Lung (tissue), 12 donors: ENCODE results near the gene HJV. TPM values are rescaled to one million over a fixed set of nuclear protein-coding genes. Genes with fewer than 3 reads are reported as not detected.

Source experiments
- ATAC-seq: fragments of 200-7000 bp; cut with Tn5 transposase; one replicate; pipeline ENCODE4 v1.9.1; 2020; ENCODE audit warnings: moderate number of reproducible peaks; ENCODE audit not compliant: insufficient read depth, low FRiP score
- DNase-seq, 3 donors: peaks; one replicate each; pipeline ENCODE4 v3.0.0-alpha.2; 2013 to 2017
- H3K27ac ChIP-seq, 2 donors: one replicate each; pipeline ENCODE4 v1.5.1; 2013; ENCODE audit warnings: mild to moderate bottlenecking in 2 of 2, moderate library complexity in 2 of 2, control low read depth in 1 of 2, inconsistent platforms in 1 of 2, low read depth in 1 of 2, low read length in 1 of 2
- H3K27me3 ChIP-seq, 3 donors: one replicate each; pipeline ENCODE4 v1.5.1; 2013; ENCODE audit warnings: low read length in 2 of 3; ENCODE audit not compliant: control insufficient read depth in 3 of 3, insufficient read depth in 3 of 3
- H3K36me3 ChIP-seq, 4 donors: one replicate each; pipeline ENCODE4 v1.5.1; 2013; ENCODE audit warnings: low read length in 4 of 4, mild to moderate bottlenecking in 1 of 4, moderate library complexity in 1 of 4; ENCODE audit not compliant: control insufficient read depth in 4 of 4, insufficient read depth in 4 of 4
- H3K4me1 ChIP-seq, 5 donors: one replicate each; pipeline ENCODE4 v1.5.1; 2013; ENCODE audit warnings: low read length in 5 of 5, mild to moderate bottlenecking in 2 of 5, moderate library complexity in 1 of 5; ENCODE audit not compliant: control insufficient read depth in 5 of 5, insufficient read depth in 5 of 5
- H3K4me3 ChIP-seq: one replicate; pipeline ENCODE4 v1.5.1; 2013; ENCODE audit warnings: mild to moderate bottlenecking, control low read depth, moderate library complexity
- H3K9ac ChIP-seq, 2 donors: one replicate each; pipeline ENCODE4 v1.5.1; 2013; ENCODE audit warnings: low read length in 2 of 2, control low read depth in 1 of 2; ENCODE audit not compliant: insufficient read depth in 1 of 2
- H3K9me3 ChIP-seq, 4 donors: one replicate each; pipeline ENCODE4 v1.5.1; 2013; ENCODE audit warnings: low read length in 3 of 4, mild to moderate bottlenecking in 1 of 4, moderate library complexity in 1 of 4; ENCODE audit not compliant: control insufficient read depth in 4 of 4, insufficient read depth in 3 of 4
- CTCF ChIP-seq: IDR thresholded peaks from 2 replicates; pipeline ENCODE4 v1.5.1; 2012; ENCODE audit warnings: mild to moderate bottlenecking; ENCODE audit errors: control extremely low read depth, extremely low read depth
- WGBS, 2 donors: extraction: QIAGEN DNeasy Blood & Tissue Kit; methylation state at CpG; one replicate each; pipeline ENCODE4 v1.1.7; 2013; 5-methylcytosine and 5-hydroxymethylcytosine counted together
- polyA plus RNA-seq, 2 donors: library from polyadenylated mRNA; stranded (reverse); fragments of 200-250 nt; gene quantifications; one replicate each; pipeline ENCODE4 v1.2.1, GENCODE V29; 2013
- total RNA-seq, 2 donors: library from RNA; depleted of rRNA in 1 of 2; stranded (reverse); fragments of >200 nt in 1 of 2; gene quantifications; one replicate each; pipeline ENCODE4 v1.2.1, GENCODE V29; 2014 to 2021
- donor health status: control.
- donor health status: control.
- donor health status: Bipolar disorder and iron deficiency.
- donor health status: healthy.
- donor health status: DM: yes; HTN: yes; CAD: no.

The HJV gene
- total and polyA plus RNA-seq, 4 donors: not detected

- WGBS, 2 donors: 4 to 8% methylated on average over 3 of the region's 3 CpGs
- ATAC-seq: no peak
- Histone ChIP-seq H3K27me3 (no peaks in the 10 kb centered on the region), H3K4me3 (no peak overlapping the region), H3K9me3 (peaks cover 0 to 2% (median 0%) of the 10 kb centered on the region in 4 donors), H3K36me3 (peaks cover 14 to 34% (median 18%) of the 10 kb centered on the region in 4 donors), H3K9ac (peak overlapping the region in 1 of 2 donors; percentile 89), H3K27ac (peak overlapping the region; percentile 85 to 93), H3K4me1 (peaks cover 7 to 46% (median 21%) of the 10 kb centered on the region in 5 donors)
- DNase-seq: peak in 2 of 3 donors; percentile 77 to 84
- TF ChIP-seq CTCF: no peak
Observed at GRCh38 chr1:145997718-145998023, 23.9 kb downstream of the HJV start.

GRCh38 chr1:145997016-145997717 lies 24.4 kb downstream of the HJV start:
- Histone ChIP-seq H3K4me1 (peaks cover 8 to 51% (median 21%) of the 10 kb centered on the region in 5 donors), H3K9ac (peak overlapping the region; percentile 59 to 89), H3K36me3 (peaks cover 14 to 39% (median 21%) of the 10 kb centered on the region in 4 donors), H3K4me3 (peak overlapping the region; percentile 51), H3K9me3 (peaks cover 0 to 2% (median 0%) of the 10 kb centered on the region in 4 donors), H3K27me3 (no peaks in the 10 kb centered on the region), H3K27ac (peak overlapping the region; percentile 93 to 98)
- WGBS, 2 donors: 6 to 7% methylated on average over 12 of the region's 12 CpGs
- ATAC-seq (no peak), DNase-seq (peak in 2 of 3 donors; percentile 39 to 78)
- no peak for TF ChIP-seq CTCF

- Histone ChIP-seq H3K9me3 (peaks cover 0 to 2% (median 0%) of the 10 kb centered on the region in 4 donors), H3K9ac (peak within 1 kb of the TSS; percentile 89 to 100), H3K4me1 (peaks cover 8 to 53% (median 21%) of the 10 kb centered on the region in 5 donors), H3K36me3 (peaks cover 14 to 43% (median 22%) of the 10 kb centered on the region in 4 donors), H3K27me3 (no peaks in the 10 kb centered on the region), H3K27ac (peak within 1 kb of the TSS; percentile 93 to 99), H3K4me3 (peak within 1 kb of the TSS; percentile 100)
- peak; percentile 93 for ATAC-seq
- TF ChIP-seq CTCF: no peak
- peak; percentile 99 to 100 (median 100) for DNase-seq
- 0% methylated on average over 30 of the region's 30 CpGs for WGBS, 2 donors
Observed at GRCh38 chr1:145996433-145997015, 25.0 kb downstream of the HJV start, which contains the start of gene TXNIP. TXNIP (minus strand) TSS chr1:145996579; CDS start chr1:145996266, 313 bp downstream.
